ENCODE measurements around the gene NTRK2. TPM values are rescaled to one million over a fixed set of nuclear protein-coding genes. Genes with fewer than 3 reads are reported as not detected.
A peak's percentile ranks its signal among the peaks of the same experiment; 100 is the strongest.

NTRK2 gene
- total RNA-seq: 16.0 TPM

DNA sequence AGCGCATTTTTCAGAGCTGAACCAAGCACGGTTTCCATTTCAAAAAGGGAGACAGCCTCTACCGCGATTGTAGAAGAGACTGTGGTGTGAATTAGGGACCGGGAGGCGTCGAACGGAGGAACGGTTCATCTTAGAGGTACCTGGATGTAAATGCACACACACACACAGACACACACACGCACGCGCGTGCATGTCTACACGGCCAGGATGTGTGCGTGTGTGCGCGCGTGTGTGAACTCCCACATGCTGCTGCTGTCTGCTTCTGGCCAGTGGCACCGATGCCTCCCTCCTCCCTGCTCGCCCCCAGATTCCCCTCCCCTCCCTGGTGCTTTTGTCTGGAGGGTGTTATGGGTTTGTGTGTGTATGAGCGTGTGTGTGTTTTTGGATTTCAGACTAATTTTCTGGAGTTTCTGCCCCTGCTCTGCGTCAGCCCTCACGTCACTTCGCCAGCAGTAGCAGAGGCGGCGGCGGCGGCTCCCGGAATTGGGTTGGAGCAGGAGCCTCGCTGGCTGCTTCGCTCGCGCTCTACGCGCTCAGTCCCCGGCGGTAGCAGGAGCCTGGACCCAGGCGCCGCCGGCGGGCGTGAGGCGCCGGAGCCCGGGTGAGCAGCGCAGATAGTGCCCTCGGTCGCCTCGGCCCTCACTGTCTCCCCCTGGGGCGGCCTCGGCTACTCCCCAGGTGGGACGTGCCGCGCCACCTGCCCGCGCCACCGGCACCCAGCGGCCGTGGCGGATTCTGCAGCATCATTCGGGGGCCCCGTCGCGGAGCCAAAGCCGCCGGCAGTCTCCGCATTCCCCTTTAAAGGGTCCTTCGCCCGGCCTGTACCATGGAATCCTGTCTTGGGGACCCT is at the start of gene NTRK2:
TSS of gene NTRK2 (plus strand) at position 442 of the 850 bp plus-strand sequence. CDS start 1,020 bp downstream, outside the sequence.
- Histone ChIP-seq H3K4me1 (peaks cover 7% of the 10 kb centered on the region), H3K36me3 (no peaks in the 10 kb centered on the region), H3K9me3 (no peaks in the 10 kb centered on the region), H3K27me3 (no peaks in the 10 kb centered on the region), H3K4me3 (peak within 1 kb of the TSS; percentile 64 to 65), H3K27ac (peak within 1 kb of the TSS; percentile 82)
- DNase-seq (ENCODE audit: extremely low spot score in 2 of 2): no peak
- intact Hi-C loops (cut with DNase I): no loop called here
- no peak for TF ChIP-seq POLR2A (IDR thresholded peaks at IDR 0.05)
- TF ChIP-seq, protein P1, sequence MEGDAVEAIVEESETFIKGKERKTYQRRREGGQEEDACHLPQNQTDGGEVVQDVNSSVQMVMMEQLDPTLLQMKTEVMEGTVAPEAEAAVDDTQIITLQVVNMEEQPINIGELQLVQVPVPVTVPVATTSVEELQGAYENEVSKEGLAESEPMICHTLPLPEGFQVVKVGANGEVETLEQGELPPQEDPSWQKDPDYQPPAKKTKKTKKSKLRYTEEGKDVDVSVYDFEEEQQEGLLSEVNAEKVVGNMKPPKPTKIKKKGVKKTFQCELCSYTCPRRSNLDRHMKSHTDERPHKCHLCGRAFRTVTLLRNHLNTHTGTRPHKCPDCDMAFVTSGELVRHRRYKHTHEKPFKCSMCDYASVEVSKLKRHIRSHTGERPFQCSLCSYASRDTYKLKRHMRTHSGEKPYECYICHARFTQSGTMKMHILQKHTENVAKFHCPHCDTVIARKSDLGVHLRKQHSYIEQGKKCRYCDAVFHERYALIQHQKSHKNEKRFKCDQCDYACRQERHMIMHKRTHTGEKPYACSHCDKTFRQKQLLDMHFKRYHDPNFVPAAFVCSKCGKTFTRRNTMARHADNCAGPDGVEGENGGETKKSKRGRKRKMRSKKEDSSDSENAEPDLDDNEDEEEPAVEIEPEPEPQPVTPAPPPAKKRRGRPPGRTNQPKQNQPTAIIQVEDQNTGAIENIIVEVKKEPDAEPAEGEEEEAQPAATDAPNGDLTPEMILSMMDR (IDR thresholded peaks at IDR 0.05): no peak
- peak in 1 of 2 donors; percentile 32 for TF ChIP-seq POLR2AphosphoS5 (IDR thresholded peaks at IDR 0.05; ENCODE audit: insufficient read depth in 1 of 2, low read depth in 1 of 2)

DNA sequence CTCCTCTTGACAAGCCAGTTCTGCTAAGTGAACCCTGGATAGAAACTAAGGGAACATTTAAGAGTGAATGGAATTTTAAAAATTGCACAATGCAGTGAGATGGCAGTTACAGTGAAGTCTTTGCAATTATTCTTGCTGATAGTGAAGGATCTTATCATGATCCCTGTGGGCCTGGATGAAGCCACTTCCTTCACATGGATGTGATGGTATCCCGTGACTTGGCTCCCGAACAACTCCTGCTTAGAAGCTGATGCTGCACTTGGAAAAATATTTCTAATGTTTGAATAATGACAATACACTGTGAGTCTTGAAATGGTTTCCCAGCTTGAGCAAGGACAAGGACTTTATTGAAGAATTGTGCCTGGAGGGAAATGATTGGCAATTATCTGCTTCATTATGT is 49.2 kb upstream of the NTRK2 start:
- Histone ChIP-seq H3K4me1 (no peaks in the 10 kb centered on the region), H3K27me3 (no peaks in the 10 kb centered on the region), H3K36me3 (no peaks in the 10 kb centered on the region), H3K4me3 (no peak overlapping the region), H3K9me3 (no peaks in the 10 kb centered on the region), H3K27ac (no peak overlapping the region)
- DNase-seq (ENCODE audit: extremely low spot score in 2 of 2): no peak
- intact Hi-C loops (cut with DNase I): no loop called here
- no peak for TF ChIP-seq POLR2A (IDR thresholded peaks at IDR 0.05)
- TF ChIP-seq, protein P1 (IDR thresholded peaks at IDR 0.05): no peak
- TF ChIP-seq POLR2AphosphoS5 (IDR thresholded peaks at IDR 0.05; ENCODE audit: insufficient read depth in 1 of 2, low read depth in 1 of 2): no peak

DNA sequence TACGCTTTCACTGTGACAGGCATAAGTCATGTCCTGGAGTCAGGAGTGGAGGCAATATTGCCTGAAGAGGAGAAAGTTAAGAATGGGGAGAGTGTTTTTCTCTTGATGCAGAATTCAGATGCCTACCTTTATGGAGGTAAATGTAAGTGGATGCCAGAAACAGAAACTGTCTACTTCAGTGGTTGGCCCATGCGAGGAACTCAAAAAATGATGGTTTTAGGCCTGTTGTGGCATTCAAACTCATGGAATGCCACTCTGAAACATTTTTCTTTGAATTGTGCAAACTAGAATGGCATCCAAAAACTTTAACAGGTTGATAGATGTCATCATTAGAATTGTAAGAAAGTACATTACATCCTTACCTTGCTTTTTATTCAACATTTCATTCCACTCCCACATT is 47.7 kb upstream of the NTRK2 start:
- Histone ChIP-seq H3K9me3 (no peaks in the 10 kb centered on the region), H3K36me3 (no peaks in the 10 kb centered on the region), H3K27me3 (no peaks in the 10 kb centered on the region), H3K27ac (no peak overlapping the region), H3K4me3 (no peak overlapping the region), H3K4me1 (no peaks in the 10 kb centered on the region)
- TF ChIP-seq, protein P1 (IDR thresholded peaks at IDR 0.05): no peak
- TF ChIP-seq POLR2AphosphoS5 (IDR thresholded peaks at IDR 0.05; ENCODE audit: insufficient read depth in 1 of 2, low read depth in 1 of 2) (no peak), POLR2A (IDR thresholded peaks at IDR 0.05) (no peak)
- intact Hi-C loops (cut with DNase I): no loop called here
- DNase-seq (ENCODE audit: extremely low spot score in 2 of 2): no peak

DNA sequence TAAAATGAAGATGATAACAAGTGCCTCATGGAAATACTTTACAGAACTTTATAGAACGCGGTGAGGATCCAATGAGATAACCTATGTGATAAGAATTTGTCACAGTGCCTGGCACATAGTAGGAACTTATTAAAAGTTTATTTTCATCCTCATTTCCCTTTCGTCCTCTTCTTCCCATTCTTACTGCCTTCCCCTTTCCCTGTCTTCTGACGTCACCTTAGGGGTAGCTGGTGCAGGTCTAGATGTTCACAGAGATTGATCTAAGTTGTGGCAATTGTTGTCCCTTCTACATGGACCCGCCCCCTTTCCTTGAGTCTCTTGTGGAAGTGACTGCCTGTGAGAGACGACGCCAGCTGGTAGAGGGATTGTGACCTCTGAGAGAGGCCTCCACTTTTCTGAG is 46.5 kb upstream of the NTRK2 start:
- H3K27me3 ChIP-seq: no peaks in the 10 kb centered on the region
- DNase-seq (ENCODE audit: extremely low spot score in 2 of 2): no peak
- intact Hi-C loops (cut with DNase I): no loop called here
- H3K4me1 ChIP-seq: no peaks in the 10 kb centered on the region
- H3K9me3 ChIP-seq: no peaks in the 10 kb centered on the region
- no peaks in the 10 kb centered on the region for H3K36me3 ChIP-seq
- H3K4me3 ChIP-seq: no peak overlapping the region
- H3K27ac ChIP-seq: no peak overlapping the region
- TF ChIP-seq POLR2A (IDR thresholded peaks at IDR 0.05) (no peak), POLR2AphosphoS5 (IDR thresholded peaks at IDR 0.05; ENCODE audit: insufficient read depth in 1 of 2, low read depth in 1 of 2) (no peak)
- TF ChIP-seq, protein P1 (IDR thresholded peaks at IDR 0.05): no peak

DNA sequence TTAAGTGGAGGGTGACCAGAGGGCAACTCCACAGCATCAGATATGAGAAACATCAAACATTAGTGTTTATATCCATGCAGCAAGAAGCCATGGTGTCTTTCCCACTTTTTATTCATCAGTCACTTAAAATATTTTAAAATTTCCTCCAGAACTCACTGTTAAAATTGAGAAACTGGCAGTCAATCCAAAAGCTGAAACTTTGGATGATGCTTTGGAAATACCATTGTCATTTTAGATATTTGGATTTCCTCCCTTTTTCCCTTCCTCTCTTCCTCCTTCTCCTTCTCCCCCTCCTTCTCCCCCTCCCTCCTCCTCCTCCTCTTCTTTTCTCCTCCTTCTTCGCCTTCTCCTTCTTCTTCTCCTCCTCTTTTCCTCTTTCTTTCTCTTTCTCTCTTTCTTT is 33.1 kb upstream of the NTRK2 start:
- Histone ChIP-seq H3K36me3 (no peaks in the 10 kb centered on the region), H3K4me1 (no peaks in the 10 kb centered on the region), H3K27me3 (no peaks in the 10 kb centered on the region), H3K27ac (no peak overlapping the region), H3K9me3 (no peaks in the 10 kb centered on the region), H3K4me3 (no peak overlapping the region)
- intact Hi-C loops (cut with DNase I): no loop called here
- DNase-seq (ENCODE audit: extremely low spot score in 2 of 2): no peak
- TF ChIP-seq POLR2AphosphoS5 (IDR thresholded peaks at IDR 0.05; ENCODE audit: insufficient read depth in 1 of 2, low read depth in 1 of 2): no peak
- TF ChIP-seq, protein P1 (IDR thresholded peaks at IDR 0.05): no peak
- TF ChIP-seq POLR2A (IDR thresholded peaks at IDR 0.05): no peak

Data from vagina (tissue), 2 donors.